AG09309 (cell line): ENCODE results near the gene ABRACL.

ENCODE experiments used
- DNase-seq: peaks from one replicate; pipeline ENCODE4 v3.0.0-alpha.2; 2010; ENCODE audit warnings: low read depth
- H3K4me3 ChIP-seq: 2 replicates; pipeline ENCODE4 v1.5.1; 2011; ENCODE audit warnings: mild to moderate bottlenecking, low read depth, low read length, moderate library complexity; ENCODE audit not compliant: control insufficient read depth
- CTCF ChIP-seq: IDR thresholded peaks from 2 replicates; pipeline ENCODE4 v1.5.1; 2011; ENCODE audit warnings: mild to moderate bottlenecking, low read depth, low read length, inconsistent platforms; ENCODE audit not compliant: insufficient read depth, control insufficient read depth; ENCODE audit errors: missing control alignments

ABRACL gene

GRCh38 chr6:139054001-139054400 is 25.5 kb downstream of the ABRACL start:
- no peak for DNase-seq
- H3K4me3 ChIP-seq, result no peak overlapping the region
- no peak for TF ChIP-seq CTCF

- TF ChIP-seq CTCF, result no peak
- no peak overlapping the region for H3K4me3 ChIP-seq
- no peak for DNase-seq
These were observed 27.2 kb downstream of the ABRACL start for GRCh38 chr6:139055709-139056108.

GRCh38 chr6:139058029-139058428 is 29.5 kb downstream of the ABRACL start:
- no peak overlapping the region for H3K4me3 ChIP-seq
- TF ChIP-seq CTCF, result no peak
- no peak for DNase-seq

GRCh38 chr6:139060332-139060731 is 31.8 kb downstream of the ABRACL start:
- peak; percentile 63 for DNase-seq

GRCh38 chr6:139062932-139063646 is 34.5 kb downstream of the ABRACL start:
- peak; percentile 46 for DNase-seq
- no peak overlapping the region for H3K4me3 ChIP-seq
- TF ChIP-seq CTCF, result no peak

More at GRCh38 chr6:139060332-139060731, 31.8 kb downstream of the ABRACL start:
- TF ChIP-seq CTCF, result no peak
- H3K4me3 ChIP-seq, result no peak overlapping the region

GRCh38 chr6:139064981-139065665 is 36.6 kb downstream of the ABRACL start:
- DNase-seq, result no peak
- no peak overlapping the region for H3K4me3 ChIP-seq
- TF ChIP-seq CTCF, result no peak
